Mammary epithelial cell (primary cell): ENCODE measurements around the gene AVP.

Experiments used
- EZH2 ChIP-seq: IDR thresholded peaks from 2 replicates; pipeline ENCODE4 v1.6.1; 2012; ENCODE audit warnings: low read length, inconsistent platforms, borderline replicate concordance
- TF ChIP-seq, protein P1 (sequence below), 2 donors: IDR thresholded peaks in 1 of 2; conservative IDR thresholded peaks in 1 of 2; 2 replicates each; pipeline ENCODE4 v1.5.1; 2011 to 2012; ENCODE audit warnings: inconsistent platforms in 2 of 2, low read length in 2 of 2, mild to moderate bottlenecking in 2 of 2, control low read depth in 1 of 2, low read depth in 1 of 2; ENCODE audit not compliant: insufficient read depth in 1 of 2; ENCODE audit errors: extremely low read depth in 1 of 2

GRCh38 chr20:3121271-3121911, 36.9 kb upstream of the AVP start:
- TF ChIP-seq, protein P1, sequence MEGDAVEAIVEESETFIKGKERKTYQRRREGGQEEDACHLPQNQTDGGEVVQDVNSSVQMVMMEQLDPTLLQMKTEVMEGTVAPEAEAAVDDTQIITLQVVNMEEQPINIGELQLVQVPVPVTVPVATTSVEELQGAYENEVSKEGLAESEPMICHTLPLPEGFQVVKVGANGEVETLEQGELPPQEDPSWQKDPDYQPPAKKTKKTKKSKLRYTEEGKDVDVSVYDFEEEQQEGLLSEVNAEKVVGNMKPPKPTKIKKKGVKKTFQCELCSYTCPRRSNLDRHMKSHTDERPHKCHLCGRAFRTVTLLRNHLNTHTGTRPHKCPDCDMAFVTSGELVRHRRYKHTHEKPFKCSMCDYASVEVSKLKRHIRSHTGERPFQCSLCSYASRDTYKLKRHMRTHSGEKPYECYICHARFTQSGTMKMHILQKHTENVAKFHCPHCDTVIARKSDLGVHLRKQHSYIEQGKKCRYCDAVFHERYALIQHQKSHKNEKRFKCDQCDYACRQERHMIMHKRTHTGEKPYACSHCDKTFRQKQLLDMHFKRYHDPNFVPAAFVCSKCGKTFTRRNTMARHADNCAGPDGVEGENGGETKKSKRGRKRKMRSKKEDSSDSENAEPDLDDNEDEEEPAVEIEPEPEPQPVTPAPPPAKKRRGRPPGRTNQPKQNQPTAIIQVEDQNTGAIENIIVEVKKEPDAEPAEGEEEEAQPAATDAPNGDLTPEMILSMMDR (conservative IDR thresholded peaks at IDR 0.05 in 1 of 2, IDR thresholded peaks at IDR 0.05 in 1 of 2; ENCODE audit: extremely low read depth in 1 of 2, insufficient read depth in 1 of 2, low read depth in 1 of 2, low read length in 2 of 2), result no peak
- TF ChIP-seq EZH2, result no peak
